ENCODE measurements around the gene CYB561. TPM values are rescaled to one million over a fixed set of nuclear protein-coding genes. Genes with fewer than 3 reads are reported as not detected.
"Not testable (repeated sequence)": the region's sequence is repeated elsewhere in the genome, so short reads cannot be mapped to it uniquely, and the experiment has no call there.

CYB561 gene
- total RNA-seq, 1 donor from 2014 or later = 6.8 TPM

- intact Hi-C loops (cut with DNase I) = no loop called here
- DNase-seq (ENCODE audit: low spot score) = no peak
Observed at GRCh38 chr17:63480192-63480784, 34.2 kb upstream of the CYB561 start.

GRCh38 chr17:63479495-63480184 is 33.5 kb upstream of the CYB561 start:
- intact Hi-C loops (cut with DNase I) = loop anchor here (1.0 to 5.0 kb wide), 3 partner anchors 37 to 133 kb away; no protein-coding TSS in a partner anchor
- no peak for DNase-seq (ENCODE audit: low spot score)

- intact Hi-C loops (cut with DNase I) = loop anchor here (1.0 to 5.0 kb wide), 3 partner anchors 36 to 133 kb away; no protein-coding TSS in a partner anchor
- DNase-seq (ENCODE audit: low spot score) = peak; percentile 88
Observed at GRCh38 chr17:63478814-63479494, 32.8 kb upstream of the CYB561 start.

GRCh38 chr17:63477480-63478440 is 31.7 kb upstream of the CYB561 start:
- no peak for DNase-seq (ENCODE audit: low spot score)
- intact Hi-C loops (cut with DNase I) = loop anchor here (2.0 to 5.0 kb wide), 2 partner anchors 35 to 135 kb away; no protein-coding TSS in a partner anchor

- no peak for DNase-seq (ENCODE audit: low spot score)
- intact Hi-C loops (cut with DNase I) = loop anchor here (5.0 kb wide), 1 partner anchor 135 kb away; no protein-coding TSS in a partner anchor
Observed at GRCh38 chr17:63476854-63477479, 30.9 kb upstream of the CYB561 start, which contains the start of gene ACE. Gene ACE, plus strand, starts transcription at chr17:63477061. Its CDS starts 34 bp downstream, at chr17:63477095.

- no peak for DNase-seq (ENCODE audit: low spot score)
- intact Hi-C loops (cut with DNase I) = loop anchor here (5.0 kb wide), 1 partner anchor 136 kb away; no protein-coding TSS in a partner anchor
Observed at GRCh38 chr17:63476459-63476853, 30.4 kb upstream of the CYB561 start.

DNA sequence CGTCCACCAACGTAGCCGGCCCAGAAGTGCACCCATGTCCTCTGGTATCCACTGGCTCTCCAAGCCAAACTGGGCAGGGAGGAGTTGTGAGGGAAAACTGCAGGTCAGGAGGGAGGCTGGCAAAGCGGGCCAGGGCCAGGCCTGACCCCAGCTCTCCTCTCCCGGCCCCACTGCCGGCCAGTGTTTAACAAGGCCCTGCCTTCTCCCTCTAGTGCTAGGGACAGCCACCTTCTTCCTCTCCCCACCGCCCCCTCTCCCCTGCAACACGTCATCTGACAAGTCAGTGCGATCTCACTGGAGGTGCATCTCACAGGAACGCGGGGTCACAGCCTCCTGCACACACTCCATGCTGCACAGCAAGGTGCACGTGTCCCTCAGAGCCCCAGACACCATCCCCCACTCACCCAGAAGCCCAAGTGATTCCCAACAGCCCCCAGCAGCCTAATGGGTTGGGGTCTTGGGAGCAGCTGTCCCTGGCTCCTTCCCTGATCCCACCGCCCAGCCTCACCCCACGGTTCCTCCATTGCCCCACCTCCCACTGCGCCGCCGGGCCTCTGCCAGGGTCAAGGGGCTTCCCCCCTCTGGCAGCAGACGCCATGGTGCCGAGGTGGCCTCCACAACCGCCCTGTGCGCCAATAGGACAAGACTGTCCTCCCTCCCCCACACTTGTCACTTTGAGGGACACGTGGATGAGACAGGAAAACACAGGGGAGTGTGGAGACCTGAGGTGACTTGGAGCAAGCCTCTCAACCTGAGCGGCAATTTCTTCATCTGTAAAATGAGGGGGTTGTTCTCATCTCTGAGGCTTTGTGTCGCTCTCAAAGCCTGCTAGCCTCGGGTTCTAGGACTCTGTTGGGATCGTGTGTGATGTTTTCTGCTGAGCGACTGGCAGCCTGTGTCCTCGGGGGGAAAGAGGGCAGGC is 29.6 kb upstream of the CYB561 start:
- DNase-seq (ENCODE audit: low spot score) = no peak

GRCh38 chr17:63474586-63475460 is 28.7 kb upstream of the CYB561 start:
- intact Hi-C loops (cut with DNase I) = loop anchor here (5.0 kb wide), 1 partner anchor 137 kb away; no protein-coding TSS in a partner anchor

More for the DNA sequence above, 29.6 kb upstream of the CYB561 start:
- intact Hi-C loops (cut with DNase I) = loop anchor here (5.0 kb wide), 1 partner anchor 137 kb away; no protein-coding TSS in a partner anchor

GRCh38 chr17:63474174-63474573 is 28.1 kb upstream of the CYB561 start:
- DNase-seq (ENCODE audit: low spot score) = no peak
- intact Hi-C loops (cut with DNase I) = no loop called here

More at GRCh38 chr17:63474586-63475460, 28.7 kb upstream of the CYB561 start:
- no peak for DNase-seq (ENCODE audit: low spot score)

GRCh38 chr17:63468099-63468498 is 22.0 kb upstream of the CYB561 start:
- intact Hi-C loops (cut with DNase I); DNase-seq (ENCODE audit: low spot score): not testable (repeated sequence)

DNA sequence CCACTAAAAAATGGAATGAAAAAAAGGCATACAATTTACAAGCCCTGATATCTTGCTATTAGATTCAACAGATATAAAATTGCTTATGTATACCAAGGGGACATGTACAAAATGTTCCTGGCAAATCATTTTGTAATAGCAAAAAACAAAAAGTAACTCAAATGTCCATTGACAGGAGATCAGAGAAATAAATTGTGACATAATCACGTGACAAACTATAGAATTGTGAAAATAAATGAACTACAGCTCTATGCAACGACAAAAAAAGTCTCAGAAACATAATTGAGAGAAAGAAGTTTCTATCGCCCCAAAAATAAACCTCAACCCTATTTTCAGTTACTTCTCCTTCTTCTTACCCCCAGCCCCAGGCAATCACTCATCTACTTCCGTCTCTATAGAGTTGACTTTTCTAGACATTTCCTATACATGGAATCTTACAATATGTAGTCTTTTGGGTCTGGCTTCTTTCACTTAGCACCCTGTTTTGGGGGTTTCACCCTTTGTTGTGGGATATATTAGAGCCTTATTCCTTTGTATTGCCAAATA is 18.7 kb upstream of the CYB561 start:
- DNase-seq (ENCODE audit: low spot score) = no peak
- intact Hi-C loops (cut with DNase I) = no loop called here

DNA sequence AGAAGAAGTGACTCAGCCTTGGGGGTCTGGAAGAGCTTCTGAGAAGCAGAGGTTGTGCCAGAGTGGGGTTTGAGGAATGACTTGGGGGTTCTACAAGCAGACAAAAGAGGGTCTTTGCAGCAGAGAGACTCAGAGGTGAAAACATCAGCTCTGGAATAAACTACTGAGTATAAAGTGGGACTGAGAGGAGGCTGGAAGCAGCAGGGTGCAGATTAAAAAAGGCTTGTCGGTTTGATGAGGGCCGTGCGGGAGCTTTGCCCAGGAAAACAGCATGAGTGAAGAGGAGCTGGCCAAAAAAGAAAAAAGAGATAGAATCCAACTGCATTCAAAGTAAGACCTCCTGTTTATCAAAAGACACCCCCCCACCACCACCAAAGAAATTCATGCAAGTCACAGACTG is 17.7 kb upstream of the CYB561 start:
- no peak for DNase-seq (ENCODE audit: low spot score)
- intact Hi-C loops (cut with DNase I) = no loop called here

GRCh38 chr17:63460018-63460417 is 13.9 kb upstream of the CYB561 start:
- intact Hi-C loops (cut with DNase I) = no loop called here
- DNase-seq (ENCODE audit: low spot score) = no peak

GRCh38 chr17:63458478-63458877 is 12.4 kb upstream of the CYB561 start:
- intact Hi-C loops (cut with DNase I) = no loop called here
- DNase-seq (ENCODE audit: low spot score) = no peak

GRCh38 chr17:63455417-63455816 is 9.3 kb upstream of the CYB561 start:
- no peak for DNase-seq (ENCODE audit: low spot score)
- intact Hi-C loops (cut with DNase I) = no loop called here

DNA sequence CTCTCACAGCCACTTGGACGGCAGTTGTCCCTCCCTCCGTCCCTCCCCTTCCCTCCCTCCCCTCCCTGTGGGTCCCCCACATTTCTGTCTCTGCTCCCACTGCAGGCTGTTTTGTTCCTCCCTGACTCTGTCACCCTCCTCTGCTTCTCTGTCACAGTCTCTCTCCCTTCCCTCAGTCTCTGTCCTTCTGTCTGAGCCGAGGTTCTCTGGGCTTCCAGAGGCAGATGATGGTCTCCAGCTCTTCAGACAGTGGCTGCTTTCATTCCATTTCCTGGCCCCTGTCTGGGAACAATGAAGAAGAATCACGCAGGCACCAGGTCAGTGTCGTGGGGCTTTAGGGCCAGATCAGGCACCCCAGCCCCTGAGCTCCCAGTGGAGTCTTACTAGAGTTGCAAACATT is 8.8 kb upstream of the CYB561 start:
- no peak for DNase-seq (ENCODE audit: low spot score)
- intact Hi-C loops (cut with DNase I) = no loop called here
